Left ventricle myocardium inferior (tissue), 1 donor: ENCODE measurements around the gene NOL6. TPM values are rescaled to one million over a fixed set of nuclear protein-coding genes. Genes with fewer than 3 reads are reported as not detected.
"Not testable (repeated sequence)": the region's sequence is repeated elsewhere in the genome, so short reads cannot be mapped to it uniquely, and the experiment has no call there.

Source experiments
- DNase-seq: peaks from one replicate; pipeline ENCODE4 v3.0.0-alpha.2; 2020
- H3K27ac ChIP-seq: fragments of 200-600 bp; replicated peaks from 2 replicates; pipeline ENCODE4 v1.8.0; 2021
- H3K27me3 ChIP-seq: fragments of 200-600 bp; 2 replicates; pipeline ENCODE4 v1.8.0; 2021; ENCODE audit warnings: low read depth
- H3K36me3 ChIP-seq: fragments of 200-600 bp; 2 replicates; pipeline ENCODE4 v1.8.0; 2021
- H3K4me1 ChIP-seq: fragments of 200-600 bp; 2 replicates; pipeline ENCODE4 v1.8.0; 2021
- H3K4me3 ChIP-seq: fragments of 200-600 bp; 2 replicates; pipeline ENCODE4 v1.8.0; 2021; ENCODE audit warnings: mild to moderate bottlenecking, moderate library complexity
- H3K9me3 ChIP-seq: fragments of 200-600 bp; replicated peaks from 2 replicates; pipeline ENCODE4 v1.8.0; 2021
- CTCF ChIP-seq: fragments of 200-600 bp; IDR thresholded peaks from 2 replicates; pipeline ENCODE4 v1.8.0; 2021; ENCODE audit warnings: antibody characterized with exemption, mild to moderate bottlenecking, borderline replicate concordance
- intact Hi-C: fragments of 100-400 bp; cut with micrococcal nuclease; formaldehyde crosslinking; loops from one replicate; pipeline ENCODE4 v1.11.0; 2022
- total RNA-seq: library from RNA; stranded (reverse); fragmentation: NEBNext Ultra II Directional; extraction: Animal tissue kit (Norgen Biotek cat#: 25700); gene quantifications from one replicate; pipeline ENCODE4 v1.2.1, GENCODE V29; 2021
- donor health status: DM: no; HTN: yes; CAD: no; lungs with severe emphysema.

The NOL6 gene
- total RNA-seq, 1 donor from 2014 or later = 13.4 TPM

GRCh38 chr9:33463151-33463550 lies 10.6 kb downstream of the NOL6 start:
- Histone ChIP-seq H3K9me3 (no peaks in the 10 kb centered on the region), H3K27ac (no peak overlapping the region), H3K36me3 (peaks cover 72% of the 10 kb centered on the region), H3K27me3 (no peaks in the 10 kb centered on the region), H3K4me1 (no peaks in the 10 kb centered on the region), H3K4me3 (no peak overlapping the region)
- TF ChIP-seq CTCF = no peak
- intact Hi-C loops = no loop called here
- no peak for DNase-seq

DNA sequence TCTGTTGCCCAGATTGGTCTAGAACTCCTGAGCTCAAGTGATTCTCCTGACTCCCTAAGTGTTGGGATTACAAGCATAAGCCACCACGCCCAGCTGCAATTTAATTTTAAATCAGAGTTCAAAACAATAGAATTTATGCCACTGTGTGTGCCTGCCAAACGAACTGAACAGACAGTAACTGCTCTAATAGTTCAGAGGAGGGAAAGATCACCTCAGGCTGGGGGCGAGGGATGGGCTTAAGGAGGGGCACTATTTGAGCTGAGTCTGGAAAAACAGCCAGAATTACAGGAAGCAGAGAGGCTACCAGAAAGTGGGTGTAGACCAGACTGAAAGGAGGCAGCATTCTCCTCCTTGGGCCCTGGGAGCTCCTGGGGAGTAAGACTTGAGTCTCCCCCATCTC lies 12.2 kb downstream of the NOL6 start:
- Histone ChIP-seq H3K4me1 (no peaks in the 10 kb centered on the region), H3K9me3 (no peaks in the 10 kb centered on the region), H3K4me3 (no peak overlapping the region), H3K36me3 (peaks cover 55% of the 10 kb centered on the region), H3K27me3 (no peaks in the 10 kb centered on the region), H3K27ac (no peak overlapping the region)
- DNase-seq = no peak
- no peak for TF ChIP-seq CTCF
- intact Hi-C loops = no loop called here

GRCh38 chr9:33460854-33461253 lies 12.9 kb downstream of the NOL6 start:
- H3K27ac ChIP-seq = no peak overlapping the region
- DNase-seq = no peak
- no peaks in the 10 kb centered on the region for H3K4me1 ChIP-seq
- intact Hi-C loops = no loop called here
- no peak for TF ChIP-seq CTCF
- no peaks in the 10 kb centered on the region for H3K27me3 ChIP-seq
- H3K9me3 ChIP-seq = no peaks in the 10 kb centered on the region
- H3K36me3 ChIP-seq = peaks cover 49% of the 10 kb centered on the region
- H3K4me3 ChIP-seq = no peak overlapping the region

GRCh38 chr9:33459115-33459514 lies 14.6 kb downstream of the NOL6 start:
- DNase-seq = no peak
- no peak for TF ChIP-seq CTCF
- Histone ChIP-seq H3K36me3 (peaks cover 31% of the 10 kb centered on the region), H3K27me3 (no peaks in the 10 kb centered on the region), H3K27ac (no peak overlapping the region), H3K4me1 (no peaks in the 10 kb centered on the region), H3K4me3 (no peak overlapping the region), H3K9me3 (no peaks in the 10 kb centered on the region)
- intact Hi-C loops = no loop called here

DNA sequence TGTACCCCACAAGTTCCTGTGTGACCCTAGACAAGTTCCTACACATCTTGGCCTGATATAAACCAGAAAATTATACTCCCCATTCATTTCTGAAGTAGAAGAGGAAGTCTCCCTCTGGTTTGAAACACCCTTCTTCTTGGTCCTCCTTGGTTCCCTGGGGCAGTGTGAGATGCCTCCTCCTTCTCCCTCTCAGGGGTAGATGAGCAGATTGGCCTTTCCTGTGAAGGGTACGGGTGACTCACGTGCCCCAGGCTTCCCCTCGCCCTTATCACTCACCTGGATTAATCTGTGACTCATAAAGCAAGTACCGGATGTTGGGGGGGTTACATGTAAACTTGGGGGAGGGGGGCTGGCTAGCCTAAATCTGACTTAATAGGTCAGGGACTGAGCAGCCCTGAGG lies 15.3 kb downstream of the NOL6 start:
- no peaks in the 10 kb centered on the region for H3K27me3 ChIP-seq
- H3K4me3 ChIP-seq = no peak overlapping the region
- H3K4me1 ChIP-seq = no peaks in the 10 kb centered on the region
- no peak overlapping the region for H3K27ac ChIP-seq
- H3K9me3 ChIP-seq = no peaks in the 10 kb centered on the region
- H3K36me3 ChIP-seq = peaks cover 24% of the 10 kb centered on the region
- no peak for TF ChIP-seq CTCF
- no peak for DNase-seq
- intact Hi-C loops = no loop called here

GRCh38 chr9:33455945-33456344 lies 17.8 kb downstream of the NOL6 start:
- no peak for TF ChIP-seq CTCF
- Histone ChIP-seq H3K4me3 (no peak overlapping the region), H3K27me3 (no peaks in the 10 kb centered on the region), H3K27ac (no peak overlapping the region), H3K4me1 (peaks cover 6% of the 10 kb centered on the region), H3K9me3 (no peaks in the 10 kb centered on the region), H3K36me3 (no peaks in the 10 kb centered on the region)
- no peak for DNase-seq
- intact Hi-C loops = no loop called here

- H3K36me3 ChIP-seq, H3K9me3 ChIP-seq, H3K4me3 ChIP-seq, DNase-seq, intact Hi-C loops, H3K27ac ChIP-seq, H3K27me3 ChIP-seq, H3K4me1 ChIP-seq: not testable (repeated sequence)
Measured at GRCh38 chr9:33455456-33455855, 18.3 kb downstream of the NOL6 start.

DNA sequence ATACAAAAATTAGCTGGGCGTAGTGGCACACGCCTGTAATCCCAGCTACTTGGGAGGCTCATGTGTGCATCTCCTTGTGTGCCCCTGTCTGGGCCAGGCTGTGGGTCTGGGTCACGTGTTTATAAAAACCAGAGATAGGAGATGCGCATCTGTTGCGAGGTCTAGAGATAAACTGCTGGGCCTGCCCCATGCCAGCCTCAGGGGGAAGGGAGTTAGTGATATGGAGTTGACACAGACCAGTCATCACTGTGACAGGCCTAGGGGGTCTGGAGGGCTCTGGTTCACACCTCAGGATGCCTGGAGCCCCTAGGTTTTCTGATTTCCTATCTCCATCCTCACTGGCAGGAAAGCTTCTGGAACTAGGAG lies 19.1 kb downstream of the NOL6 start:
- H3K27ac ChIP-seq, H3K27me3 ChIP-seq, H3K4me3 ChIP-seq, H3K4me1 ChIP-seq, intact Hi-C loops, H3K36me3 ChIP-seq, H3K9me3 ChIP-seq, DNase-seq: not testable (repeated sequence)
